Omental fat pad (tissue), 4 donors: ENCODE data around the gene FANCE. TPM values are rescaled to one million over a fixed set of nuclear protein-coding genes. Genes with fewer than 3 reads are reported as not detected.

Experiments
- ATAC-seq: fragments of 150-250 bp; one replicate; pipeline ENCODE4 v1.9.1; 2016; ENCODE audit warnings: mild to moderate bottlenecking, moderate library complexity; ENCODE audit not compliant: low FRiP score
- DNase-seq: peaks from one replicate; pipeline ENCODE4 v3.0.0-alpha.2; 2019; ENCODE audit warnings: low spot score
- total RNA-seq, 4 donors: library from RNA; depleted of rRNA; stranded (reverse); fragments of >200 nt; gene quantifications; one replicate each; pipeline ENCODE4 v1.1.0, GENCODE V29; 2016
- TF ChIP-seq, protein P1 (sequence below), 3 donors: fragments of 450-650 bp; IDR thresholded peaks; one replicate each; pipeline ENCODE4 v1.5.1; 2016 to 2017; ENCODE audit warnings: antibody characterized with exemption in 3 of 3, mild to moderate bottlenecking in 3 of 3, moderate library complexity in 2 of 3

Gene FANCE
- total RNA-seq, 4 donors from 2014 or later = 1.9 to 9.6 (median 5.4) TPM

DNA sequence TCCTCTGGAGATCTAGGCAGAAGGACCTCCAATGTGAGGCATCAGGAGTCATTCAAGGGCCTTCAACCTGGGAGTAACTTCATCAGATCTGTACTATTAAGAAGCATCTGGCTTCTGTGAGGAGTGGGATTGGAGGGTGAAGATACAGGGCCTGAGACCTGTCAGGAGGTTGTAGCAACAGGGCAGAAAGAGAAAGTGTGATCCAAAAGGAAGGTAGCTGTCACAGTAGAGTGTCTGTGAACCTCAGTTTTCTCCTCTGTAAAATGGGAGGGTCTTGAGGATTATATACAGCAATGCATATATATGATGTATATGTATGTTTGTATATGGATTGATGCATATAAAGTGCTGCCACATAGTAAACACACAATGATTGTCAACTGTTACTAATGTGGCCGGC lies 13.5 kb downstream of the FANCE start:
- no peak for ATAC-seq
- no peak for DNase-seq
- TF ChIP-seq, protein P1, sequence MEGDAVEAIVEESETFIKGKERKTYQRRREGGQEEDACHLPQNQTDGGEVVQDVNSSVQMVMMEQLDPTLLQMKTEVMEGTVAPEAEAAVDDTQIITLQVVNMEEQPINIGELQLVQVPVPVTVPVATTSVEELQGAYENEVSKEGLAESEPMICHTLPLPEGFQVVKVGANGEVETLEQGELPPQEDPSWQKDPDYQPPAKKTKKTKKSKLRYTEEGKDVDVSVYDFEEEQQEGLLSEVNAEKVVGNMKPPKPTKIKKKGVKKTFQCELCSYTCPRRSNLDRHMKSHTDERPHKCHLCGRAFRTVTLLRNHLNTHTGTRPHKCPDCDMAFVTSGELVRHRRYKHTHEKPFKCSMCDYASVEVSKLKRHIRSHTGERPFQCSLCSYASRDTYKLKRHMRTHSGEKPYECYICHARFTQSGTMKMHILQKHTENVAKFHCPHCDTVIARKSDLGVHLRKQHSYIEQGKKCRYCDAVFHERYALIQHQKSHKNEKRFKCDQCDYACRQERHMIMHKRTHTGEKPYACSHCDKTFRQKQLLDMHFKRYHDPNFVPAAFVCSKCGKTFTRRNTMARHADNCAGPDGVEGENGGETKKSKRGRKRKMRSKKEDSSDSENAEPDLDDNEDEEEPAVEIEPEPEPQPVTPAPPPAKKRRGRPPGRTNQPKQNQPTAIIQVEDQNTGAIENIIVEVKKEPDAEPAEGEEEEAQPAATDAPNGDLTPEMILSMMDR (IDR thresholded peaks at IDR 0.05) = no peak

DNA sequence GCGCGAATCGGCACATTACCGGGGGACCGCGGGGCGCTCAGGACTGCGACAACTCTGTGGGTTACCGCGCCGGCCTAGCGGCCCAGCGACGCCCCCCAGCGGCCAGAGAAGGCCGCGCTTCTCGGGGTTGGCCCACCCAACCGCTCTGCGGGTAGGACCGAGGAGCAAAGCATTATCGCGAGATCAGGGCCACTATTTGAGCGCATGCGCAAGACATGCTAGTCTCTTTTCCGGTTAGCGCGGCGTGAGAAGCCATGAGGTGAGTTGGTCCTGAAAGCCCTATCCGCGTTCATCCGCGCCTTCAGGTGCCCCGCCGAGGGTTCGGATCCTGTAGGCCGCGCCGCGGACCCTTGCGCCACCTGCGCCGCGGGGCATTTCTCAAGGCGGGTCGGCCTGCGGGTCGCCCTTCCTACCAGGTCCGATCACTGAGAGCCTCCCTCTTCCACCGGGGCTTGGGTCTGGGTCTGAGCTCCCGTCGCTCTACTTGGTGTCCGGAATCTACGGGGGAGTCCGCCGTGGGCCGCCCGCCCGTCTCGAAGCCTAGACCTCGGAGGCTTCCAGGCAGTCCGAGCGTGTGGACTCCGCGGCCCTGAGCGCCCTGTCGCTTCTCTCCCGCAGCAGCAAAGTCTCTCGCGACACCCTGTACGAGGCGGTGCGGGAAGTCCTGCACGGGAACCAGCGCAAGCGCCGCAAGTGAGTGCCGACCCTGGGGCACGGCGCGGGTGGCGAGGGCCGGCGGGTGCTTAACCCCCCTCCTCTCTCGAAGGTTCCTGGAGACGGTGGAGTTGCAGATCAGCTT lies 16.2 kb downstream of the FANCE start, which contains the start of gene RPL10A:
Gene RPL10A, plus strand, starts transcription at position 221 of the 799 bp plus-strand sequence. Its CDS starts 34 bp downstream, at position 255.
- ATAC-seq = peak; percentile 93
- TF ChIP-seq, protein P1 (IDR thresholded peaks at IDR 0.05) = peak in 2 of 3 donors; percentile 75 to 91
- DNase-seq = peak; percentile 92

DNA sequence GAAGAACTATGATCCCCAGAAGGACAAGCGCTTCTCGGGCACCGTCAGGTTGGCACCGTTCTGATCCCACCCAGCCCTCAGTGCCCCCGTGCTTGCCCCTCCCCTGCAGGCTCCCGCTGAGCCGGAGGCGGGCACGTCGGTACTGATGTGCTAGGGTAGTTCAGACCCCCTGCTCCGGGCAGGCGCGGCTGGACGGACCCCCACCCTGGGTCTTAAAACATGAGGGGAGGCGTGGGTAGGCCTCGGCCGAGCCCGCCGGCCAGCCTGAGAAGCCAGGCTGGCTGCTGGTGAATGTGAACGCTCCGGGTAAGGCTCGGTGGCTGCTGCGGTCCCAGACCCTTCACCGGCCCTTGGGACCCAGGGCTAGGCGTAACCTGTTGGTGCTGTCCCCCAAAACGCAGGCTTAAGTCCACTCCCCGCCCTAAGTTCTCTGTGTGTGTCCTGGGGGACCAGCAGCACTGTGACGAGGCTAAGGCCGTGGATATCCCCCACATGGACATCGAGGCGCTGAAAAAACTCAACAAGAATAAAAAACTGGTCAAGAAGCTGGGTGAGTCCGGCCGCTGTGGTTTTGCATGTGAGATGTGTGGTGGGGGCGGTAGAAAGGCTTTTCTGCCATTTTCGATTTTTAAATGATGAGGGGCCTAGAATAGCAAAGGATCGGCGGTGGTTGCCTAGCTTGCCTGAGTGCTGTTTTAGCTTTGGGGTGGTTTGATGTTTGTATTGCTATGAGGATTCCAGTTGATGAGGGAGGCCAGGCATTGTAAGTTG lies 17.0 kb downstream of the FANCE start:
- TF ChIP-seq, protein P1 (IDR thresholded peaks at IDR 0.05) = no peak
- ATAC-seq = peak; percentile 2
- DNase-seq = no peak

DNA sequence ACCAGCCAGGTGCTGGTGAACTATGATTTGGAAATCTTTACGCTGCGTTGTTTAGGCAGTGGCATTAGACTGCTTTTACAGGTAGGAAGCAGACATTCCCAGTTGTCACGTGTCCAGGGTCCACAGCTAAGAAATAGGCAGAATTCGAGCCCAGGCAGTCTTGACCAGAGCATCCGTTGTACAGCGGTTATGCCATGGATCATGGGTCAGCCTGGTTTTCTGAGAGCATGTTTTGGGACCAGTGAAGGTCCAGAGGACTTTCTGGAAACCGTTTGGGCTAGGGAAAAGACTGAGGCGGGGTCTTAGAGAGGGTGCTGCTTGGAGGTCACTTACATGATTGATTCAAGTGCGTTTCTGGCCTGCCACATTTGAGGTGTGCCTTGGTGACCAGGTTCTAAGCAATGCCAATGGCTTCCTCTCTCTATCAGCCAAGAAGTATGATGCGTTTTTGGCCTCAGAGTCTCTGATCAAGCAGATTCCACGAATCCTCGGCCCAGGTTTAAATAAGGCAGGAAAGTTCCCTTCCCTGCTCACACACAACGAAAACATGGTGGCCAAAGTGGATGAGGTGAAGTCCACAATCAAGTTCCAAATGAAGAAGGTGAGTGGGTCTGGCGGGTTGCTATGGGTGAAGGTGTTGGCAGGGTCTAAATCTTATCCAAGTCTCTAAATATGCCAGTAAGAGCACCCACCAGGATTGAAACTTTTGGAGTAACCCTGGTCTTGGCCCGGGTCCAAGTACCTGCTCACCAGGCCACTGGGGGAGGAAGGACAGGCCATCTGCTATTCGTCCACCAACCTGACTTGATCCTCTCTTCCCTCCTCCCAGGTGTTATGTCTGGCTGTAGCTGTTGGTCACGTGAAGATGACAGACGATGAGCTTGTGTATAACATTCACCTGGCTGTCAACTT lies 17.9 kb downstream of the FANCE start:
- DNase-seq (no peak), ATAC-seq (no peak)
- TF ChIP-seq, protein P1 (IDR thresholded peaks at IDR 0.05) = no peak

DNA sequence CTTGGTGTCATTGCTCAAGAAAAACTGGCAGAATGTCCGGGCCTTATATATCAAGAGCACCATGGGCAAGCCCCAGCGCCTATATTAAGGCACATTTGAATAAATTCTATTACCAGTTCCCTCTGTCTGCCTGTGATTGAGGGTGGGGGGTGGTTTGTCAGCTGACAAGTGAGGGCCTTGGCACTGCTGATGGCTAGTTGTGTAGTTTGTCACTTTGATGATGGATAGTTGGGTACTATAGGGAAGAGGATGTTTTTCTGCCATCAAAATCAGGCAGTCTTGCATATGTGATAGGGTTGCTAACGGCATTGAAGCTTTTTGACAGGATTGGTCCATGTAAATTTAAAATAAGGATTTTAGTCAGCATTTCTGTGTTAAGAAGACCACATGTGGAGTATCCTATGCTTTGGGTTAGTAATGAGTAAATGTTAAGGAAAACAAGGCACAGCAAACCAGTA lies 18.6 kb downstream of the FANCE start:
- DNase-seq (no peak), ATAC-seq (no peak)
- TF ChIP-seq, protein P1 (IDR thresholded peaks at IDR 0.05) = no peak

DNA sequence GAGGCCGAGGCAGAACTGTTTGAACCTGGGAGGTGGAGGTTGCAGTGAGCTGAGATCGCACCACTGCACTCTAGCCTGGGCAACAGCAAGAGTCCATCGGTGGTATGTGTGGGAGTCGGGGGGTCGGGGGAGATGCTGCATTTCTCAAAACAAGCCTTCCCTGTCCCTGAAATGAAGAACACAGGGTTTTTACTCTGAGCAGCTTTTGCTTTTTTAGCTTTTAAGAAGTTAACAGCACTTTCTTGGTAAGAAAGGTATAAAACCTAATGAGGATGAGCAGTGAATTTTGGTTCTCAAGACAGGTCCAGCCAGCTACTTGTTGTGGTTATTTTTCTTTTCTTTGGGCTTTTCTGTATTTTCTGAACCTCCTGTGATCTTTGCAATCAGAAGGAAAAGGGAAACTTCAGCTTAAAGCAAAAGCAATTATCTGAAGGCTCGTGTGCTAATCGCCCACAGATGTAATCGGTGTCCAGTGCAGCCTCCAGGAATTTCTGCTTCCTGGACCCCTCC lies 19.8 kb downstream of the FANCE start:
- TF ChIP-seq, protein P1 (IDR thresholded peaks at IDR 0.05) = no peak
- DNase-seq (no peak), ATAC-seq (no peak)
